ENCODE measurements around the gene KAT6B.

Gene KAT6B

DNA sequence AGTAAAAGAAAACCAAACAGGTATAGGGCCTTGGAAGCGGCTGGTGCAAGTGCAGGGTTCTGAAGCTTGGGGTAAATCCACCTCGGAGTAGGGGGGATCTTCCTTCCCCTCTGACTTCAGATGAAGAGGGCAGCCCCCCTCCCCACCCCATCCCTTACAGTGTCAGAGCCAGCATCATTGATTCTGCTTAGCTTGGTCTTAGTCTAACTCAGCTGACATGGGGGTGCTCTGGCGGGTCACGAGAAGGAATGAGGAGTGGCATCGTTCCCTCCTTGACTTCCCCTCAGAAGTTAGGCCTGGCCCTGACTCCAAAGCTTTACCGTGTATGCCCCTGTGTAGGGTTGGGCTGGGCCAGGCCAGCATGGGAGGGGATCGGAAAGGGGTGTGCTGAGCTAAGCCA, 240.9 kb downstream of the KAT6B start:
- no peak for DNase-seq (ENCODE audit: low read depth in 2 of 2)

DNA sequence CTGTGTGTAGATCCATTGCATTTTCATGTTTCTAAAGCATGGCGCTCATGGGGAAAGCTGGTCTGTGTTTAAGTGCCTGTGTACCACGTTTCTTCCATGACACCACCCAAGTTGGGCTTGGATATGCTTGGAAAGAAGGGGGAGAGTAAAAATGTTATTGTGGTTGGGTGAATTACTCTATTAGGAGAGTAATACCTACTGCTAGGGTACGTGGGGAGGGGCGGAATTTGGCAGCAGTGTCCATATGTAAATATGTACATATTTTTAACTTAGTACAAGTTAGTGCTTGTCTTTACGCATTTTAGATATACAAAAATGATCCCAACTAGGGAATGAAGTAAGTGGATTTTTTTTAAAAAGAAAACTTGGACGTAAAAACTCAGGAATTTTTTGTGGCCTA, 242.1 kb downstream of the KAT6B start:
- DNase-seq (ENCODE audit: low read depth in 2 of 2) = no peak

DNA sequence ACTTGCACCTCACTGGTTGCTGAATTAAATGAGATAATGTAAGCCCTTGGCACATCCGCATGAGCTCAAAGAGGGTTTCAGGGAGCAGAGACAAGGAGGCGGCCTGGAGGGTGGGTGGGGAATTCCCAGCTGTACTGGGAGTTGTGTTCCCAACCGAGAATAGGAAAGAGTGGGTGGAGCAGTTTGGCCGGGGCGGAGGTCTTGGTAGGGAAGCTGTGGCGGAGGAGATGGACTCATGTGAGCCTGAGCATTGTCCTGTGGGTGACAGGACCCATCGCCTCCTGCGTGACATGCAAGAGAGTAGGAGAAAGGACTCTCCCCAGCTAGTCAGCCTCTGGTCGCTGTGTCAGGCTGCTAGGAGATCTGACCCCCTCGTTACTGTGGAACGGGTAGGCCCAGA, 244.1 kb downstream of the KAT6B start:
- no peak for DNase-seq (ENCODE audit: low read depth in 2 of 2)

DNA sequence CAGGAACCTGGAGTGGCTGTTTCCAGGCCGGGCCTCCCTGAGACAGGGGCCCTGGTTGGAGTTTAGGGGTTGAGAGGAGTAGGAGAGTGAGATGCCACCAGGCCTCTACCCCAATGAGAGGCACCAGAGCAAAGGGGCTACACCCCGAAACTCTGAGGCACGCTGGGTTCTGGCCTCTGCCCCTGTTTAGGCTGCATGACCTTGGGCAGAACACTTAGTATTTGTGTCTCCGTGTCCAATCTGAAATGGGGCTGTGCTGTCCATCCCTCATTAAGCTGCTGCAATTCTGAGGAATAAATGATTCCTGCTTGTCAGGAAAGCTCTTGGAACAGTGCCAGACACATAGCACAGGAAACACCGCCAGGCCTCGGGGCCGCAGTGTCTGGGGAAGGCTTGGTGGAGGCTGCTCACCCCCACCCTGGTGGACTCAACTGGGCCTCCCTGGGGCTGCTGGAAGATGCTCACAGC, 244.6 kb downstream of the KAT6B start:
- DNase-seq (ENCODE audit: low read depth in 2 of 2) = no peak

DNA sequence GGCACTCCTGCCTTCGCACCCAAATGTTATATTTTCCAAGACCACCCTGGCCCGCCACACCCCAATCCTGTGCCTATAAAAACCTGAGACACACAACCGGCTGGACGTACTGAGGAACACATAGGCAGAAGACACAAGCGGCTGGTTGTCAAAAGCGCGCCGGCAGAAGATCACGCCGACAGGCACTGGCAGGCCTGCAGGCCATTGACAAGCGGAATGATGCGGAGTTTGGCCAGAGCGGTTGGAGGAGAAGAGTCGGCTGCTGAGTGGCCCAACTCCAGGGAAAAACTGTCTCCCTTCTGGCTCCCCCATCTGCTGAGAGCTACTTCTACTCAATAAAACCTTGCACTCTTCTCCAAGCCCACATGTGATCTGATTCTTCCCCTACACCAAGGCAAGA, 245.4 kb downstream of the KAT6B start:
- DNase-seq (ENCODE audit: low read depth in 2 of 2) = no peak

DNA sequence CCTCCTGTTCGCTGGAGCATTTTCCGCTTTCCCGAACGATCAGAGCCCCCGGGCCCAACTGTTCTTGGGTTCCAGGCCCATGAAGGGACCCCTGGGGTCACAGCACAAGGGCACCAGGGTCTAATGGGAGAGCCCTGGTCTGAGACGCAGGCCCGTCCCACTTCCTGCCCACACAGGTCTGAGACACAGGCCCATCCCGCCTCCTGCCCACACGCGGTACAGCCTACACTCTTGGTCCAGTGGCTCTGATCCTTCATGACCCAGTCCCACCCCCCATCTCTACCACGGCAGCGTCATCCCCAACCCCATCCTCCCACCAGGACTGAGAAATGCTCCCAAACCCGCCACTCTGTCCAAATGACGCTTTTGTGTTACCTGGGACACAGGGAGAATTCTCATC, 246.3 kb downstream of the KAT6B start:
- DNase-seq (ENCODE audit: low read depth in 2 of 2) = no peak

DNA sequence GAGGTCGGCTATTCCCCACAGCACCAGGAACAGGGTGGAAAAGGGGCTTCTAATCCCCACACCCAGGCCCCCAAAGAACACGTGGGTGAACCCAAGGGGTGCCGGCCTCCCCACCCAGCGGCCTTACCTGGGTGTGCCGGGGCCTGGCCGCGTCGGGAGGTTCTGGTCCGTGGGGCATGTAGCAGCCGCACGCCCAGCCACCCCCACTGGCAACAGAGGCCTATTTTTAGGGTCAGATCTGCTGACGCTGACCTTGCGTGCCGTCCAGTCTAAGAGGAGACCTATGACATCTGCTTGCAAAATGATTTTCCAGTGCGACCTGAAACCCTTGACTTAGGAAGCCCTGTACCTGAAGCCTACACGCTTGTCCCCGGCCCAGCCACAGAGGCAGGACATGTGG, 247.0 kb downstream of the KAT6B start:
- no peak for DNase-seq (ENCODE audit: low read depth in 2 of 2)

DNA sequence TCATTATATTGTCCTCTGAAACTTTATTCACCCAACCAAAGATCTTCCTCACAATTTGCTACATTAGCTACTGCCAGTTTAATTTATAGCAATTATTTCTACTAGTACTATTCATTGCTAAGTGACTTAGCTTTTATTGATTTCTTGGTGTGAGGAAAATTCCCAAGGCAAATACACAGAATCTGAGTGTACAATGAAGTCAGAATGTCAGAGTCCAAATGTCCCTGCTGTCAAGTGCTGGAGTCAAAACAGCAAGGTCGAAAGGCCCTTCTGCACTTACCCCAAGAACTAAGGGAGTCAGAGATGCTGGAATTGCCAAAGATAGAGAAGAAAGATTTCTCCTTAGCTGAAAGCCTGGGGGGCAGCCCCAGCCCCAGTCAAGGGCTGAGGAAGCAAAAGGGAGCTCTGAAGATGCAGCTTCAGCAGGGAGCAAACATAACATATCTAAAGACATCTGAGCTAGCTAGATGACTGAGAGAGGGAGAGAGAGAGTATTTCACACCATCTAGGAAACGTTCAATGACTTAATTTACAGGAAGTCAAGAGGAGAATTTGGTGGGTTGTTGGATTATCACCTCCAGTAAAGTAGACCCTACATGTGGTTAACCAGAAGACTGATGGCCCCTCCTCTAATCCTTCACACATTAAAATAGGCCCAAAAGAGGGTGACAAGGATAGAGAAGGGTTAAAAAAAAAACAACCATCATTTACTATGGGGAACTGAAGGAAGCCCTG, 248.5 kb downstream of the KAT6B start:
- no peak for DNase-seq (ENCODE audit: low read depth in 2 of 2)

DNA sequence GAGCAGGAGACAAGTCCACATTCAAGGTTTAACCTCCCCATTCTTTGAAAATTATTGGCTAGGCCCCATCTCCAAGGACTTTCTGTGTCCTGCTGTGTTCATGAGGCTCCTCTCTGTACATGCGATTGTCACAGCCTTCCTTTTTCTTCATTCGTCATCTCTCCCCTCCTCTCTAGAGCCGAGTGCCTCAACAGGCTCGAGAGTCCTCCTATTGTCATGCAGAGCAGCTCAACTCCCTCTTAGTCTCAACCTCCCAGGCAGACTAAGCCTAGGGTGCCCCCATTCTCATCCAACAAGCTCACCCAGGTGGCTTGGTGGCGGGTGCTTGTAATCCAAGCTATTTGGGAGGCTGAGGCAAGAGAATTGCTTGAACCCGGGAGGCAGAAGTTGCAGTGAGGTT, 249.9 kb downstream of the KAT6B start:
- no peak for DNase-seq (ENCODE audit: low read depth in 2 of 2)

DNA sequence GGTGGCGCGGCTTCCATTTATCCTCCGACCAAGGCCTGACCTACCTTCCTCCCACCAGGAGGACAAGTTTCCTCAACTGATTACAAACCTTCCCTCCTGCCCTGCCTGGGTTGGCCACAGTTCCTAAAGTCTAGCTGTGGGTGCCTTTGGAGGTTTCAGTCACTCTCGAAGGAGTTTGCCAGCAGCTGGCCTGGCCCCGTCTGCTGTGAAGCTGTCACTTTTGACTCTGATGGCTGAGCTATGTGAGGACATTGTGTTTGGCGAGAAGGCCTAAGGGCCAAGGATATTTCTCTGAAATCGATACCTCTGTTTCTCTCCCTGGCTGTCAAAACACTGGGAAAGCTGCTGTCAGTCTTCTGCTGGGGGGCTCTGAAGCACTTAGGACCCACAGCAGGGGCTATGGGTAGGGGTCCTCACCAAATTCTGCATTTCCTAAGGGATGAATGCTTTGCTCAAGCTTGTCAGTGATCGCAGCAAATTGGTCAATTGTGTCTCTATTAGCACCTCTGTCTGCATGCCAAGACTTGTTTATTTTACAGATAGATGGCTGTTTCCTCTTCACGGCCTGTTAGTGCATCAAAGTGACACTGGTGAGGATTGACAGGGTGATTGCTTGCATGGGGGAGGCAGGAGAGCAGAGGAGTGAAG, 253.2 kb downstream of the KAT6B start:
- no peak for DNase-seq (ENCODE audit: low read depth in 2 of 2)

DNA sequence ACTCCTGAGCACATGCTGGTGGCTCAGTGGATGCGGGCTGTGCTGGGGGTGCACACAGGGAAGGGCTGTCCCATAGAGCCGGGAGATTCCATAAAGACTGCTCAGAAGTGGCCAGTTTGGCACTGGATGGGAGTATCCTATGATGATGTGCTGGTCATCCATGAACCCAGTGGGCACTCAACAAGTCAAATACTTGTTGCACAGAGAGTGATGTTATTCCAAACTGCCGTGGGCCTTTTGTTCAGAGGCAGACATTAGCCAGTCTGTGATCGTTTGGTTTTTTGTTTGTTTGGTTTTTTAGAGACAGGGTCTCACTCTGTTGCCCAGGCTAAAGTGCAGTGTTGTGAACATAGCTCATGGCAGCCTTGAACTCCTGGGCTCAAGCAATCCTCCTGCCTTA, 254.2 kb downstream of the KAT6B start:
- no peak for DNase-seq (ENCODE audit: low read depth in 2 of 2)

DNA sequence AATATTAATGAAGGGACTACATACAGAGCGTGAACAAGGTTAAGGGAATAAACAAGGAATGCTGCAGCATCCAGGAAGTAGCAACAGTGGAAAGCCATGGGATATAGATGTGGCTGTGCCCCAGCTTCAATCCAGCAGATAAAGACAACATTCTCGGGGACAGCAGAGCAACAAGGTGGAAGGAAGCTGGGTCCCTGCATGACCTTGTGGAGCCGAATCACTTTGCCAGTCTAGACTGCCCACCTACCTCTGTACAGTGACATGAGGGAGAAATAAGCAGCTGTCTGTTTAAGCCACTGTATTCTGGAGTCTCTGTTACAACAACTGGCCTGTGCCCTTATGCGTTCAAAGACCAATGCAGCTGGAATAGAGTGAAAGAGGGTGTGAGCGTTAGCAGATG, 255.0 kb downstream of the KAT6B start:
- no peak for DNase-seq (ENCODE audit: low read depth in 2 of 2)

Data from fibroblast of skin of left quadriceps (primary cell).